Iris pigment epithelial cell (primary cell): ENCODE results near the gene KDM5B.
"Not testable (repeated sequence)": the region's sequence is repeated elsewhere in the genome, so short reads cannot be mapped to it uniquely, and the experiment has no call there.

Experiments used
- DNase-seq: peaks from one replicate; pipeline ENCODE4 v3.0.0-alpha.2; 2011; ENCODE audit warnings: low read depth

KDM5B gene

GRCh38 chr1:202791077-202791747 lies 17.0 kb downstream of the KDM5B start:
- no peak for DNase-seq

GRCh38 chr1:202788800-202789199 lies 19.4 kb downstream of the KDM5B start:
- no peak for DNase-seq

- DNase-seq: no peak
These were observed 21.4 kb downstream of the KDM5B start for GRCh38 chr1:202786804-202787203.

- DNase-seq: no peak
These were observed 27.0 kb downstream of the KDM5B start for GRCh38 chr1:202781180-202781579.

GRCh38 chr1:202770135-202770534 lies 38.1 kb downstream of the KDM5B start:
- DNase-seq: no peak

GRCh38 chr1:202765721-202766120 lies 42.5 kb downstream of the KDM5B start:
- DNase-seq: peak; percentile 12

- no peak for DNase-seq
These were observed 46.2 kb downstream of the KDM5B start for GRCh38 chr1:202762019-202762418.

GRCh38 chr1:202760589-202760988 lies 47.6 kb downstream of the KDM5B start:
- DNase-seq: peak; percentile 57

- no peak for DNase-seq
These were observed 51.8 kb downstream of the KDM5B start for GRCh38 chr1:202756391-202756790.

GRCh38 chr1:202754293-202754692 lies 53.9 kb downstream of the KDM5B start:
- no peak for DNase-seq

GRCh38 chr1:202752774-202753173 lies 55.4 kb downstream of the KDM5B start:
- DNase-seq: peak; percentile 87

GRCh38 chr1:202750761-202751160 lies 57.5 kb downstream of the KDM5B start:
- DNase-seq: no peak

GRCh38 chr1:202750024-202750423 lies 58.2 kb downstream of the KDM5B start:
- DNase-seq: no peak

- no peak for DNase-seq
These were observed 62.8 kb downstream of the KDM5B start for GRCh38 chr1:202745323-202745888.

- DNase-seq: not testable (repeated sequence)
These were observed 63.5 kb downstream of the KDM5B start for GRCh38 chr1:202744770-202745169.

- DNase-seq: no peak
These were observed 65.7 kb downstream of the KDM5B start for GRCh38 chr1:202742496-202742895.

- no peak for DNase-seq
These were observed 75.0 kb downstream of the KDM5B start for GRCh38 chr1:202733251-202733650.

- DNase-seq: no peak
These were observed 79.3 kb downstream of the KDM5B start for GRCh38 chr1:202728951-202729350.

- DNase-seq: no peak
These were observed 82.7 kb downstream of the KDM5B start for GRCh38 chr1:202725526-202725925.

GRCh38 chr1:202723708-202724107 lies 84.5 kb downstream of the KDM5B start:
- no peak for DNase-seq

- DNase-seq: not testable (repeated sequence)
These were observed 85.2 kb downstream of the KDM5B start for GRCh38 chr1:202723046-202723445.

- DNase-seq: no peak
These were observed 91.6 kb downstream of the KDM5B start for GRCh38 chr1:202716654-202717053.

- not testable (repeated sequence) for DNase-seq
These were observed 94.0 kb downstream of the KDM5B start for GRCh38 chr1:202714202-202714601.

- DNase-seq: no peak
These were observed 95.1 kb downstream of the KDM5B start for GRCh38 chr1:202713110-202713509.
